ENCODE measurements around the gene CCDC148. TPM values are rescaled to one million over a fixed set of nuclear protein-coding genes. Genes with fewer than 3 reads are reported as not detected.
"Not testable (repeated sequence)": the region's sequence is repeated elsewhere in the genome, so short reads cannot be mapped to it uniquely, and the experiment has no call there.

The CCDC148 gene
- total RNA-seq, 1 experiment from 2014 or later, result 0.49 TPM

DNA sequence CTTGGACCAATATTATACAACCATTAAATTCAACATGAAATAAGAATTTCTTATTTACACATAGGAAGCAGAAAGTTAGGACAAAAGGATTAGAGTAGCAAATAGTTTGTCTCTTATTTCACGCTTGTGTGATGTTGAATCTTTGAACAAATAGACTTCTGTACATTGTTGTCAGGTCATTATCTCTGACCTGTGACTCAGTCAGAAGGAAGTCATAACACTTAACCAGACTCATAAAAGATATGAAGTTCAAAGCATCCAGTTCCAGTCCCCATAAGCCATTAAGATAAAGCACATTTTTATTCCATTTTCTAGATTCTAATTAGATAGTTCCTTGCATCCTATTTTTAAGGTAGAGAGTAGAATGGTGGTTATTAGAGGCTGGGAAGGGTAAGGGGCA is 224.1 kb downstream of the CCDC148 start:
- Histone ChIP-seq H3K4me1 (peaks cover 34% of the 10 kb centered on the region), H3K36me3 (no peaks in the 10 kb centered on the region), H3K27me3 (no peaks in the 10 kb centered on the region), H3K9me3 (replicated peaks) (no peaks in the 10 kb centered on the region; the same call in 1 of the 2 replicates), H3K4me3 (no peak overlapping the region), H3K27ac (no peak overlapping the region)
- peak in 1 of 2 experiments; percentile 46 for DNase-seq

DNA sequence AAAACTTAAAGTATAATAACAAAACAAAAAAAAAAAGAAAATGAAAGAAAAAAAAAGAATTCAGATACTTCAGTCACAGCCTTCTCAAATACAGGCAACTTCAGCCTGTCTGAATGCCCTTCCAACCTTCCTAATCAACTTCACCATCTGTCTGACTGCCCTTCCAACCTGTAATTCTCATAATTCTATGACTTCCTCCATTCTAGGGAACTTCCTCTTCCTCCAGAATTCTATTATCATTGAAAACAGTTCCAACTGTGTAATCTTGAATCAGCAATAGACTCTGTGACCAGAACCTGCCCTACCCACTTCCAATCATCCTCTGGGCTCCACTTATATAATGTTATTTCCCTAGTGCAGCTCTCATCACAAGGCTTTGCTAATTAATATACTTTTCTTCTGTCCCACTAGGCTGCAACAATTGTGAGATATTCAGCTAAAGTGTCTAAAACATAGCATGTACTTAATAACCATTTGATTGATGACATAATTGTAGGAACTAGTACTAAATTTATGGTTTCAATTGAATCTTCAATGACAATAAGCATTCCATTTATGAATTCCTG is 227.5 kb downstream of the CCDC148 start:
- no peak for DNase-seq
- Histone ChIP-seq H3K36me3 (no peaks in the 10 kb centered on the region), H3K4me1 (peaks cover 34% of the 10 kb centered on the region), H3K27ac (no peak overlapping the region), H3K9me3 (replicated peaks) (no peaks in the 10 kb centered on the region; the same call in 1 of the 2 replicates), H3K4me3 (no peak overlapping the region), H3K27me3 (no peaks in the 10 kb centered on the region)

DNA sequence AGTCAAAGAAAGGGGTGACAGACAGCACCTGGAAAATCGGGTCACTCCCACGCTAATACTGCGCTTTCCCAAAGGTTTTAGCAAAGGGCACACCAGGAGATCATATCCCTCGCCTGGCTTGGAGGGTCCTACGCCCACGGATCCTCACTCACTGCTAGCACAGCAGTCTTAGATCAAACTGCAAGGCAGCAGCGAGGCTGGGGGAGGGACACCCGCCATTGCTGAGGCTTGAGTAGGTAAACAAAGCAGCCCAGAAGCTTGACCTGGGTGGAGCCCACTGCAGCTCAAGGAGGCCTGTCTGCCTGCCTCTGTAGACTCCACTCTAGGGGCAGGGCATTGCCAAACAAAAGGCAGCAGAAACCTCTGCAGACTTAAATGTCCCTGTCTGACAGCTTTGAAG is 233.5 kb downstream of the CCDC148 start:
- not testable (repeated sequence) for H3K27ac ChIP-seq; H3K4me3 ChIP-seq; H3K4me1 ChIP-seq; H3K27me3 ChIP-seq; H3K9me3 ChIP-seq (replicated peaks); DNase-seq; H3K36me3 ChIP-seq

DNA sequence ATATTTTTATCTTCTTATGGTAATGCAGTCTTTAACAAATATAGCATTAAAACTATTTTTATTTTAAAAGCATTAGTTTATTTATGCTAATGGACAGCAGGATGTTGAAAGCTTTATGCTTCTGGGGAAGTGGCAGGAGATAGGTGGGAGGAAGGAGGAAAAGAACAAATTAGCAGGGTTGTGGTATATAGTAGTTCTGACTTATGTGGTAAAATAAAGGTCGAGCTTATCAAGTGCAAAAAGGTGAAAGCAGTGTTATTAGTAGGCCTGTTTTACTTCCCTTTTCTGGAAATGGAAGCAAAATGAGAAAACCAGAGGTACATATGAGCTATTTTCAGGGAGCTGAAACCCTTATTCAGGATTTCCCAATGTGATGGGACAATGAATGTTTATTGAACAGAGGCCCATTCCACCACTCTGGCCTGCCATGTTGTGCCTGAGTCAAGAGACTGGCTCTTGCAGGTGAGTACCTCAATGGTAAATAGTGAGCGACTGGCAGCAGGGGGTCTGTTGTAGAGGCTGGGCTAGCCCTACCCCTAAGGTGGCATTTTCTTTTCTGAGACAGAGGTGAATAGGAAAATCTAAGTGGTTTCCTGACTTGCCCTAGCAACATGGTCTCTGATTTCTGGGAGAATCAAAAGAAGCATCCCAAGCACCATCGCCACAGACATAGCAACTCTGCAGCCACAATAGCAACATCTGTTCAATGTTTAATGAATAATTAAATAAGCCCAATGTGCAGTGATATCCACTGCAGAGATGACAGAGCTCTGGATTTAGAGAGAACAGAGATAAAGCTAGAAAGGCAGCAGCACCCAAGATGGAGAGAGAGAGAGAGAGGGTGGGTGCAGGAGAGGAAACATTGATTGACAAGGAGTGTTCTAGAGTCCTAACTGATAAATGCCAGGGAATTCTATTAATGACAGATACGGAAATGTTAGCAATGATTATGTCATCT is 235.2 kb downstream of the CCDC148 start:
- H3K4me1 ChIP-seq, result no peaks in the 10 kb centered on the region
- no peak for DNase-seq
- H3K4me3 ChIP-seq, result no peak overlapping the region
- no peak overlapping the region for H3K27ac ChIP-seq
- H3K9me3 ChIP-seq (replicated peaks), result peaks cover 4% of the 10 kb centered on the region
- no peaks in the 10 kb centered on the region for H3K27me3 ChIP-seq
- no peaks in the 10 kb centered on the region for H3K36me3 ChIP-seq

DNA sequence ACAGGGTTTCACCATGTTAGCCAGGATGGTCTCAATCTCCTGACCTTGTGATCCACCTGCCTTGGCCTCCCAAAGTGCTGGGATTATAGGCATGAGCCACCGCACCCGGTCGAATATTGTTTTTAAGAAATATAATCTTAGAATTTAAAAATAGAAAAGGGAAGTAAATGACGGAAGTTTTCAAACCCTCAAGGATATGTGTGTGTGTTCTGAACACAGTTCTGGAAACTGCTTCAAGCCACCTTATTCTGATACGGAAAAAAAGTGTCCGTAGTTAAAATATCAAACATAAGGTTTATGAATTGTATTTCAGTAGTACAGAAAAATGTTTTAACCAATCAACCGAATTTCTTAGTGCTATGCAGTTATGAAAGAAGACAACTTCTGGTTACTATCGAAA is 239.0 kb downstream of the CCDC148 start:
- no peak for DNase-seq
- Histone ChIP-seq H3K9me3 (replicated peaks) (peaks cover 4% of the 10 kb centered on the region), H3K4me1 (peaks cover 22% of the 10 kb centered on the region), H3K27ac (no peak overlapping the region), H3K4me3 (no peak overlapping the region), H3K36me3 (no peaks in the 10 kb centered on the region), H3K27me3 (no peaks in the 10 kb centered on the region)

DNA sequence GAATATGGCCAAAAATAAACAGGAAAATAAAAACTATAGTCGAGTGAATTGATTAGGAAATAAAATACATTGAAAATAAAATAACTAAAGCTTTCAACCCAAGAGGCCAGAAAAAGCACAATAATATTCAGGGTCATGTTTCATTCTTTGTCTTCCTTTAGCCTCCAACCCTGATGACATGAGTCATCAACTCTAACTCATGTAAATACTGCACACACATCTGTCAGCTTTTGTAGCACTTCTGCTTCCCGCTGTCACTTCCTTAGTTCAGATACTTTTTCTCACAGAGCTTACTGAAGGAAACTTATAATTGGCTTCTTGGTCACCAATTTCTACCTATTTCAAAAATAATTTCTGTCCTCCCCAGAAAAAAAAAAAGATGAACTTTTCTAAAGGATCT is 242.1 kb downstream of the CCDC148 start:
- Histone ChIP-seq H3K36me3 (no peaks in the 10 kb centered on the region), H3K4me3 (no peak overlapping the region; the same call in 1 of the 2 replicates), H3K4me1 (peaks cover 24% of the 10 kb centered on the region), H3K9me3 (replicated peaks) (peaks cover 4% of the 10 kb centered on the region), H3K27ac (peak overlapping the region; percentile 71), H3K27me3 (no peaks in the 10 kb centered on the region)
- DNase-seq, result peak; percentile 54 to 84

DNA sequence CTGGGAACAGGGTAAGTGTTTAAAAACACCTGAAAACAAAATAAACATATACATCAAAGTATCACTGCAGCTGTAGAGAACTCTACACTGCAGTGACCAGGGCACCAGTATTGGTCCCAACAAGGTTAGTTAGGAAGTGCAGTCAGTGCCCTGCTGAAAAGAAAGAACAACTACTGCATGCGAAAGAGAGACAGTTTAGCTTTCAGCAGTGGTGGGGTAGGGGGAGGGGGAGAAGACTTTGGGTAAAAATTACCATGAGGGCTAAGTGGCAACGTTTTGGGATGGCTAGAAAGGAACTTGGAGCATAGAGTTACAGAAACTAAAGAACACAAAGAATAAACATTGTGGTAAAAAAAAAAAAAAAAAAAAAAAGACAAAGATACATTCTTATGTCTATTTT is 242.8 kb downstream of the CCDC148 start:
- peak in 1 of 2 experiments; percentile 53 for DNase-seq
- Histone ChIP-seq H3K9me3 (replicated peaks) (no peaks in the 10 kb centered on the region), H3K4me3 (no peak overlapping the region), H3K36me3 (no peaks in the 10 kb centered on the region), H3K4me1 (peaks cover 24% of the 10 kb centered on the region), H3K27me3 (no peaks in the 10 kb centered on the region), H3K27ac (peak overlapping the region; percentile 71)

DNA sequence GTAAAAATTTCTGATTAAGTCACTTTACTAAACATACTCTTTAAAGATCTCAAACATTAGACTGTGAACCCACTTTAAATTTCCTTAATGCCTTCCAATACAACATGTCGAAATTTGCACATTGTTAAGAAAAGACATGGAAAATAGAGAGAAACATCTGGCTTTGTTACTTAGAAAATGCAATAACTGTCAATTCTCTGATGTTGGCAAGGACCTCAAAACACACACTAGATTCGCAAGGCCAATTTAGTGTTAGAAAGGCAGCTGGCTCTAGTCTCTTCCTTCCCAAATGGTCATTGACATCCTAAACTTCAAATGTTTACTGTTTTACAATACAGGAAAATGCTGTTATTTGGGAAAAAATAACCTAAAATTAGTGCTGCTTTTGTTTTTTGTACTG is 244.3 kb downstream of the CCDC148 start:
- H3K27ac ChIP-seq, result no peak overlapping the region
- no peaks in the 10 kb centered on the region for H3K27me3 ChIP-seq
- peaks cover 24% of the 10 kb centered on the region for H3K4me1 ChIP-seq
- H3K36me3 ChIP-seq, result no peaks in the 10 kb centered on the region
- H3K9me3 ChIP-seq (replicated peaks), result no peaks in the 10 kb centered on the region
- DNase-seq, result no peak
- H3K4me3 ChIP-seq, result no peak overlapping the region

DNA sequence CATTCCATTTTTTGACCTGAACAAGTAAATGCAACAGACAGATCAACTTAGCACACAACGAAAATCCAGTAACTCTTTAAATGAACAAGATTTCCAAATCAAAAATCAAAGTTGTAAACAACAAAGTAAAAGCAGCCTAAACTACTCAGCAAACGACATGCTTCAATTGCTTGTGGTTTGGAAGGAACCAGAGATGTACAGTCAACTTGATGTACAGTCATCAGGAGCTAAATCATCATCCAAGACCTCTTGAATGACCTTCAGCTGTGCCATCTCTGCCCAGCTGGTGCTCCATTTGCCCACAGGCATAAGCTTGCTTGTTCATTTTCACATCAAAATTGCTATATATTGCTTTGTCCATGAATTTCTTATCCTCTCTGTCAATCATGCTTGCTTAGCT is 245.1 kb downstream of the CCDC148 start:
- no peak for DNase-seq
- no peaks in the 10 kb centered on the region for H3K27me3 ChIP-seq
- no peak overlapping the region for H3K27ac ChIP-seq
- H3K36me3 ChIP-seq, result no peaks in the 10 kb centered on the region
- no peak overlapping the region for H3K4me3 ChIP-seq
- no peaks in the 10 kb centered on the region for H3K9me3 ChIP-seq (replicated peaks)
- H3K4me1 ChIP-seq, result peaks cover 24% of the 10 kb centered on the region

DNA sequence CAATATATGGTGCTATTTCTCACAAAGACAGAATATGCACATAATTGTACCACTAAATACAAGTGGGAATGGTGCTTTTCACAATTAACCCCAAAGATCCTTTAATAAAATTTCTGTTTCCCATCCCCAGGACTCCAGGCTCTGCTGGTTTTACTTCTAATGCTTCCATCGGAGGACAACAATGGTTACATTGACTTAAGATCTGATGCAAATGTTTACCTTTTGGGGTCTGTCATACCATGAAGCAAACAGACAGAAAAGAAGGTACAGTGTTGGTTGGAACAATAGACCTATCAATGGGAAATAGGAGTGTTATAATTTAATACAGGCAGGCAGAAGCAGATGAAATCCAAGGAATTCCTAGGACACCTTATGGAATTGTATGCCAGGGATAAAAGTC is 249.2 kb downstream of the CCDC148 start:
- Histone ChIP-seq H3K4me3 (no peak overlapping the region), H3K4me1 (peaks cover 42% of the 10 kb centered on the region), H3K9me3 (replicated peaks) (no peaks in the 10 kb centered on the region), H3K27ac (no peak overlapping the region), H3K27me3 (no peaks in the 10 kb centered on the region), H3K36me3 (no peaks in the 10 kb centered on the region)
- DNase-seq, result no peak

DNA sequence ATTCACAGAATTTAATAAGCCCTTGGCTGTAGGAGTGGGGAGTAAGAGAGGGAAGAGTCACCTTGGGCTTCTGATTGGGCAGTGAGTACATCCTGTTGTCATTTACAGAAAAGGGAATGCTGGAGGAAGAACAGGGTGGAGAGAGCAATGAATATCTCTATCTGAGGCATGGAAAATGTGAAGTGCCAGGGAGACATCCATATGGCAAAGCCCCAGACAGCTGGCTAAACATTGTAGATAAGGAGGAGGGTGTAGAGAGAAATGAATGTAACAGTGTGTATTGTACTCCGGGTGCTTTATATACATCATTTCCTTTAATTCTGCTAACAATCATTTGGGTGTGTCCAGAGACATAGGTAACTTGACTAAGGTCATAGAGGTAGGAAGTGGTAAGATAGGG is 251.3 kb downstream of the CCDC148 start:
- Histone ChIP-seq H3K9me3 (replicated peaks) (no peaks in the 10 kb centered on the region), H3K36me3 (no peaks in the 10 kb centered on the region), H3K27ac (peak overlapping the region; percentile 87), H3K27me3 (no peaks in the 10 kb centered on the region), H3K4me1 (peaks cover 51% of the 10 kb centered on the region), H3K4me3 (no peak overlapping the region)
- DNase-seq, result peak; percentile 75 to 91

DNA sequence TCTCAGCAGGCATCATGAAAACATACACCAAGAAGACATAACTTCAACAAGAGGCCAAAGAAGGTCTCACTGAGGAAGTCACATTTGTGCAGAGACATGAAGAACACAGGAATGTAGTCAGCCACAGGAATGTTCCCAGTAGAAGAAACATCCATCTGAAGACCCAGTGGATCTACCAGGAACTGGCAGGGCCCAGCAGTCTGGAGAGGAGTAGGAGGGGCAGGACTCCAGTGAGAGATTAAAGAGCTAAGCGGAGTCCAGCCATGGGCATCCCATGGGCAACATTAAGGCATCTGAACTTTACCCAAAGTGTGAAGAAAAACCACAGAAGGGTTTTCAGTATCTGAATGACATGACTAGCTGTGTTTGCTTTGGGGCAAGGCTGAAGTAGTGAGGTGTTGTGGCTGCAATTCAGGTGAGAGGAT is 251.8 kb downstream of the CCDC148 start:
- no peaks in the 10 kb centered on the region for H3K9me3 ChIP-seq (replicated peaks)
- peak overlapping the region; percentile 87 for H3K27ac ChIP-seq
- no peak overlapping the region for H3K4me3 ChIP-seq
- DNase-seq, result peak; percentile 68 to 73
- peaks cover 51% of the 10 kb centered on the region for H3K4me1 ChIP-seq
- H3K36me3 ChIP-seq, result no peaks in the 10 kb centered on the region
- no peaks in the 10 kb centered on the region for H3K27me3 ChIP-seq

DNA sequence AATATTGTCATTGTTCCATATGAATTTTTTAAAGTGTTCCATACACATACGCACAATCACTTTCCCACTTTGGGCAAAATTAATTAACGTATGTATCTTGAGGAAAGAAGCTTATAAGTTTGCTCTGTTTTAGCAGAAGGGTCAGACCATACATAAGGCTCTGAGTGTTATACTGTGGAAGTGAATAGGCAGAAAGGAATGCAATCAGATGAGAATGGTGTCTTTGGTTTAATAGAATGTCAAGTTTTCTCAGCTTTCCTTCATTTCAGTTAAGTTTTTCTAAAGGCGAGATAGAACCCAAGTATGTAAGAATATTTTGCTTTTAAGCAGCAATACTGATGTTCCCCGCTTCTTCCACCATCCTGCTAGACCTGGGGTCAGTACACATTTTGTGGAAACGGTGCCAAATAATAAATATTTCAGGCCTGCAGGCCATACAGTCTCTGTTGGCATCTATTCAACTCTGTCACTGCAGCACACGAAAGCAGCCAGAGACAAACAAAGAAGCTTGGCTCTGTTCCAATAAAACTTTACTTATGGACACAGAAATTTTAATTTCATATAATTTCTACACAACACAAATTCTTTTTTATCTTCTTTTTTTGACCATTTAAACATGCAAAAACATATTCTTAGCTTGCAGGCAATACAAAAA is 254.3 kb downstream of the CCDC148 start:
- no peak overlapping the region for H3K4me3 ChIP-seq
- peak overlapping the region; percentile 50 for H3K27ac ChIP-seq
- DNase-seq, result peak; percentile 58 to 79
- H3K36me3 ChIP-seq, result no peaks in the 10 kb centered on the region
- H3K9me3 ChIP-seq (replicated peaks), result no peaks in the 10 kb centered on the region
- H3K4me1 ChIP-seq, result peaks cover 51% of the 10 kb centered on the region
- H3K27me3 ChIP-seq, result no peaks in the 10 kb centered on the region

DNA sequence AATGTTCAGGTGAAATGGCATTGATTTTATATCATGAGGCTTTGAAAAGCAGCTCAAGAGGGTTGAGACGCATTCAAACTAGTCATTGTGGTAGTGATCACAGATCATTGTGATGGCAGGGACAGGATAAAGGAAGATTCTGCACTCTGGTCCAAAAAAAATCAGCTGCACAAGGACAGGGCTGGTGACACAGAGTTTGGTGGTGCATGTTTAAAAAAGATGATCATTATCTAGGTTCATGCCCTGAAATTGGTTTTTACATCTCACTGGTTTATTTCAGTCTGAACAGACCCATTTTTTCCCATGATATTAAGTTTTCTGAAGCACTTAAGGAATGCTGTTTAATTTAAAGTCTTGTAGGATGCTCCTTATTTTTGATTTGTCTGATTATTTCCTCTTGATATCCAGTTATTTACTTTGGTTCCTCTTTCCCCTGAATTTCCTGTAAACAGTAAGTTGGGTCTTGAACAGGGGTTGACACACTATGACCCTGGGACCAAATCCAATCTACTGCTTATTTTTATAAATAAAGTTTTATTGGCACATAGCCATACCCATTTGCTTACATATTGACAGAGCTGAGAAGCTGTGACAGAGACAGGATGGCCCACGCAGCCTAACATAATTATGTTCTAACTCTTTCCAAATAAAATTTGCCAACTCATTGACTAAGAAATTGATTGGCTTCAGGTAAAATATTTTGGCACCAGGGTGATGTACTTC is 256.5 kb downstream of the CCDC148 start:
- Histone ChIP-seq H3K4me3 (no peak overlapping the region), H3K36me3 (no peaks in the 10 kb centered on the region), H3K27me3 (no peaks in the 10 kb centered on the region), H3K4me1 (peaks cover 37% of the 10 kb centered on the region), H3K9me3 (replicated peaks) (no peaks in the 10 kb centered on the region), H3K27ac (no peak overlapping the region)
- no peak for DNase-seq

All from SJCRH30 (cell line).